K562 (cell line): ENCODE results near the gene CHST14. TPM values are rescaled to one million over a fixed set of nuclear protein-coding genes. Genes with fewer than 3 reads are reported as not detected.

Source experiments
- CAMTA2 ChIP-seq: fragments of 250-450 bp; sonication (Bioruptor Pico); conservative IDR thresholded peaks from 2 replicates; pipeline ENCODE4 v1.5.1; 2022
- CBX1 ChIP-seq: sonication (generic); IDR thresholded peaks from 2 replicates; pipeline ENCODE4 v1.6.1; 2016; ENCODE audit warnings: antibody characterized with exemption, low read depth, mild to moderate bottlenecking
- LARP7 ChIP-seq: fragments of 450-650 bp; IDR thresholded peaks from 2 replicates; pipeline ENCODE4 v1.6.1; 2016
- MCM5 ChIP-seq: fragments of 450-650 bp; IDR thresholded peaks from 2 replicates; pipeline ENCODE4 v1.6.1; 2016; ENCODE audit warnings: low read depth
- MTA2 ChIP-seq: fragments of 450-650 bp; IDR thresholded peaks from 2 replicates; pipeline ENCODE4 v1.6.1; 2016; ENCODE audit warnings: low read depth
- NCOA2 ChIP-seq, 2 experiments: fragments of 450-650 bp; IDR thresholded peaks; 2 replicates each; pipeline ENCODE4 v1.6.1; 2018; ENCODE audit warnings: mild to moderate bottlenecking in 2 of 2, moderate library complexity in 1 of 2; ENCODE audit not compliant: partially characterized antibody in 2 of 2
- OTX1 ChIP-seq: fragments of 450-650 bp; formaldehyde crosslinking; IDR thresholded peaks from 2 replicates; pipeline ENCODE4 v1.4.0; 2022; ENCODE audit warnings: mild to moderate bottlenecking
- YBX1 ChIP-seq: fragments of 450-650 bp; IDR thresholded peaks from 2 replicates; pipeline ENCODE4 v1.7.1; 2016; ENCODE audit warnings: mild to moderate bottlenecking
- ZBTB7A ChIP-seq: IDR thresholded peaks from 2 replicates; pipeline ENCODE4 v1.6.1; 2011; ENCODE audit warnings: low read depth, mild to moderate bottlenecking, low read length, moderate library complexity, borderline replicate concordance; ENCODE audit not compliant: control insufficient read depth
- ZFP36 ChIP-seq: fragments of 150-350 bp; IDR thresholded peaks from 2 replicates; pipeline ENCODE4 v1.6.1; 2018; ENCODE audit warnings: low read length, low read depth; ENCODE audit not compliant: partially characterized antibody
- polyA plus RNA-seq, 8 experiments: library from polyadenylated mRNA; depleted of rRNA in 4 of 8; stranded (reverse) in 5 of 8; unstranded in 3 of 8; fragments of >200 nt; fragmentation: Nextera tagmentation in 2 of 8; fragmentation: Illumina TruSeq in 1 of 8; extraction: Ambion mirVana in 2 of 8; extraction: Trizol in 1 of 8; gene quantifications; 2 replicates each; pipeline versions ENCODE4 v1.2.1 to v1.2.3, GENCODE V29; 2011 to 2014; ENCODE audit warnings: inconsistent platforms in 1 of 8, missing spikeins in 1 of 8
- total RNA-seq, 7 experiments: library from RNA; depleted of rRNA in 6 of 7; stranded (reverse); fragments of >200 nt in 6 of 7; fragmentation: Illumina TruSeq in 2 of 7; extraction: Trizol in 2 of 7; gene quantifications; 2 replicates each; pipeline versions ENCODE4 v1.2.1 to v1.2.3, GENCODE V29; 2011 to 2021; ENCODE audit warnings: low replicate concordance in 1 of 7
- TF ChIP-seq, protein P1 (sequence below): sonication (generic); formaldehyde crosslinking; IDR thresholded peaks from 2 replicates; pipeline ENCODE4 v1.8.0; 2023; ENCODE audit warnings: missing genetic modification reagents, mild to moderate bottlenecking, borderline replicate concordance
- TF ChIP-seq, protein P2 (sequence below), 2 experiments: fragments of 450-650 bp; IDR thresholded peaks; 2 replicates each; pipeline ENCODE4 v1.6.1; 2016; ENCODE audit warnings: mild to moderate bottlenecking in 2 of 2, borderline replicate concordance in 1 of 2, low read depth in 1 of 2, moderate library complexity in 1 of 2
- TF ChIP-seq, protein P3 (sequence below): fragments of 250-450 bp; sonication (Bioruptor Pico); IDR thresholded peaks from 2 replicates; pipeline ENCODE4 v1.8.0; 2022; ENCODE audit warnings: moderate library complexity, mild to moderate bottlenecking, inconsistent platforms

CHST14 gene
- total and polyA plus RNA-seq, 9 of the 15 experiments (the other 6 are each of a cell fraction or from before 2014, with no cell fraction given) = 1.6 to 12.1 (median 4.5) TPM

DNA sequence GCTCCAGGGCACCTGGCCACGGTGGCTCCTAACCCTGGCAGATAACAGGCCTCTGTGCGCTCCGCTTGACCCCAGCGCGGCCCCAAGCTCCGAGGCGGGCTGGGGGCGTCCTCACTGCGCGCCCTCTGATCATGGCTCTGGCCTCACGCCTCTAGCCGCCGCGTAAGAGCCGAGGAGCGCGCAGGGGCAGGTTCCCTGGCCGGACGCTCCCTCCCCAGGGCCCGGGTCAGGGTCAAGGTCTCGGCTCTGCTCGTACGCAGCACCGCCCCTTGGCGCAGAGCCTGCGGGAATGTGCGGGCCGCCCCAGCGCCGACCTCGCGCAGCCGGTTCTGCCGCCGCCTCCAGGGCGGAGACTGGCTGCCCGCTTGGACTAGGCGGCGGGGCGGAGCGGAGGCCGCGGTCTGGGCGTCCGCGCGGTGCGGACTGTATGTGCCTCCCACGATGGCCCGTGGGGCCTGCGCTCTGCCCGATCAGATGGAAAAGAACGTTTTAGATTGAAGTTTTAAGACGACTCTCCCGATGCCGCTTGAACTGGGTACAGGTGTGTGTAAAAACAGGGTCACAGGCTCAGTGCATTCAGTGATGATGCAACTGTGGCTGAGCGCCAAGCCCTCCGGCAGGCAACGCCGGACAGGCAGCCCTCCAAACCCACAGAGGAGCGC, 40.8 kb downstream of the CHST14 start (continued):
- TF ChIP-seq, protein P1, sequence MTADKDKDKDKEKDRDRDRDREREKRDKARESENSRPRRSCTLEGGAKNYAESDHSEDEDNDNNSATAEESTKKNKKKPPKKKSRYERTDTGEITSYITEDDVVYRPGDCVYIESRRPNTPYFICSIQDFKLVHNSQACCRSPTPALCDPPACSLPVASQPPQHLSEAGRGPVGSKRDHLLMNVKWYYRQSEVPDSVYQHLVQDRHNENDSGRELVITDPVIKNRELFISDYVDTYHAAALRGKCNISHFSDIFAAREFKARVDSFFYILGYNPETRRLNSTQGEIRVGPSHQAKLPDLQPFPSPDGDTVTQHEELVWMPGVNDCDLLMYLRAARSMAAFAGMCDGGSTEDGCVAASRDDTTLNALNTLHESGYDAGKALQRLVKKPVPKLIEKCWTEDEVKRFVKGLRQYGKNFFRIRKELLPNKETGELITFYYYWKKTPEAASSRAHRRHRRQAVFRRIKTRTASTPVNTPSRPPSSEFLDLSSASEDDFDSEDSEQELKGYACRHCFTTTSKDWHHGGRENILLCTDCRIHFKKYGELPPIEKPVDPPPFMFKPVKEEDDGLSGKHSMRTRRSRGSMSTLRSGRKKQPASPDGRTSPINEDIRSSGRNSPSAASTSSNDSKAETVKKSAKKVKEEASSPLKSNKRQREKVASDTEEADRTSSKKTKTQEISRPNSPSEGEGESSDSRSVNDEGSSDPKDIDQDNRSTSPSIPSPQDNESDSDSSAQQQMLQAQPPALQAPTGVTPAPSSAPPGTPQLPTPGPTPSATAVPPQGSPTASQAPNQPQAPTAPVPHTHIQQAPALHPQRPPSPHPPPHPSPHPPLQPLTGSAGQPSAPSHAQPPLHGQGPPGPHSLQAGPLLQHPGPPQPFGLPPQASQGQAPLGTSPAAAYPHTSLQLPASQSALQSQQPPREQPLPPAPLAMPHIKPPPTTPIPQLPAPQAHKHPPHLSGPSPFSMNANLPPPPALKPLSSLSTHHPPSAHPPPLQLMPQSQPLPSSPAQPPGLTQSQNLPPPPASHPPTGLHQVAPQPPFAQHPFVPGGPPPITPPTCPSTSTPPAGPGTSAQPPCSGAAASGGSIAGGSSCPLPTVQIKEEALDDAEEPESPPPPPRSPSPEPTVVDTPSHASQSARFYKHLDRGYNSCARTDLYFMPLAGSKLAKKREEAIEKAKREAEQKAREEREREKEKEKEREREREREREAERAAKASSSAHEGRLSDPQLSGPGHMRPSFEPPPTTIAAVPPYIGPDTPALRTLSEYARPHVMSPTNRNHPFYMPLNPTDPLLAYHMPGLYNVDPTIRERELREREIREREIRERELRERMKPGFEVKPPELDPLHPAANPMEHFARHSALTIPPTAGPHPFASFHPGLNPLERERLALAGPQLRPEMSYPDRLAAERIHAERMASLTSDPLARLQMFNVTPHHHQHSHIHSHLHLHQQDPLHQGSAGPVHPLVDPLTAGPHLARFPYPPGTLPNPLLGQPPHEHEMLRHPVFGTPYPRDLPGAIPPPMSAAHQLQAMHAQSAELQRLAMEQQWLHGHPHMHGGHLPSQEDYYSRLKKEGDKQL (CRISPR knock-in tag) = 0 out of 2 replicates have a peak, but pooled peaks have one; percentile 80
- TF ChIP-seq CAMTA2 (no peak), OTX1 (CRISPR knock-in tag) (no peak), ZFP36 (peak; percentile 90), ZBTB7A (no peak), LARP7 (no peak), MCM5 (no peak), CBX1 (0 out of 2 replicates have a peak, but pooled peaks have one; percentile 22), YBX1 (no peak), MTA2 (no peak; the same call in 1 of the 2 replicates), NCOA2 (IDR thresholded peaks at IDR 0.05; ENCODE audit: partially characterized antibody in 2 of 2) (no peak)
- TF ChIP-seq, protein P2, sequence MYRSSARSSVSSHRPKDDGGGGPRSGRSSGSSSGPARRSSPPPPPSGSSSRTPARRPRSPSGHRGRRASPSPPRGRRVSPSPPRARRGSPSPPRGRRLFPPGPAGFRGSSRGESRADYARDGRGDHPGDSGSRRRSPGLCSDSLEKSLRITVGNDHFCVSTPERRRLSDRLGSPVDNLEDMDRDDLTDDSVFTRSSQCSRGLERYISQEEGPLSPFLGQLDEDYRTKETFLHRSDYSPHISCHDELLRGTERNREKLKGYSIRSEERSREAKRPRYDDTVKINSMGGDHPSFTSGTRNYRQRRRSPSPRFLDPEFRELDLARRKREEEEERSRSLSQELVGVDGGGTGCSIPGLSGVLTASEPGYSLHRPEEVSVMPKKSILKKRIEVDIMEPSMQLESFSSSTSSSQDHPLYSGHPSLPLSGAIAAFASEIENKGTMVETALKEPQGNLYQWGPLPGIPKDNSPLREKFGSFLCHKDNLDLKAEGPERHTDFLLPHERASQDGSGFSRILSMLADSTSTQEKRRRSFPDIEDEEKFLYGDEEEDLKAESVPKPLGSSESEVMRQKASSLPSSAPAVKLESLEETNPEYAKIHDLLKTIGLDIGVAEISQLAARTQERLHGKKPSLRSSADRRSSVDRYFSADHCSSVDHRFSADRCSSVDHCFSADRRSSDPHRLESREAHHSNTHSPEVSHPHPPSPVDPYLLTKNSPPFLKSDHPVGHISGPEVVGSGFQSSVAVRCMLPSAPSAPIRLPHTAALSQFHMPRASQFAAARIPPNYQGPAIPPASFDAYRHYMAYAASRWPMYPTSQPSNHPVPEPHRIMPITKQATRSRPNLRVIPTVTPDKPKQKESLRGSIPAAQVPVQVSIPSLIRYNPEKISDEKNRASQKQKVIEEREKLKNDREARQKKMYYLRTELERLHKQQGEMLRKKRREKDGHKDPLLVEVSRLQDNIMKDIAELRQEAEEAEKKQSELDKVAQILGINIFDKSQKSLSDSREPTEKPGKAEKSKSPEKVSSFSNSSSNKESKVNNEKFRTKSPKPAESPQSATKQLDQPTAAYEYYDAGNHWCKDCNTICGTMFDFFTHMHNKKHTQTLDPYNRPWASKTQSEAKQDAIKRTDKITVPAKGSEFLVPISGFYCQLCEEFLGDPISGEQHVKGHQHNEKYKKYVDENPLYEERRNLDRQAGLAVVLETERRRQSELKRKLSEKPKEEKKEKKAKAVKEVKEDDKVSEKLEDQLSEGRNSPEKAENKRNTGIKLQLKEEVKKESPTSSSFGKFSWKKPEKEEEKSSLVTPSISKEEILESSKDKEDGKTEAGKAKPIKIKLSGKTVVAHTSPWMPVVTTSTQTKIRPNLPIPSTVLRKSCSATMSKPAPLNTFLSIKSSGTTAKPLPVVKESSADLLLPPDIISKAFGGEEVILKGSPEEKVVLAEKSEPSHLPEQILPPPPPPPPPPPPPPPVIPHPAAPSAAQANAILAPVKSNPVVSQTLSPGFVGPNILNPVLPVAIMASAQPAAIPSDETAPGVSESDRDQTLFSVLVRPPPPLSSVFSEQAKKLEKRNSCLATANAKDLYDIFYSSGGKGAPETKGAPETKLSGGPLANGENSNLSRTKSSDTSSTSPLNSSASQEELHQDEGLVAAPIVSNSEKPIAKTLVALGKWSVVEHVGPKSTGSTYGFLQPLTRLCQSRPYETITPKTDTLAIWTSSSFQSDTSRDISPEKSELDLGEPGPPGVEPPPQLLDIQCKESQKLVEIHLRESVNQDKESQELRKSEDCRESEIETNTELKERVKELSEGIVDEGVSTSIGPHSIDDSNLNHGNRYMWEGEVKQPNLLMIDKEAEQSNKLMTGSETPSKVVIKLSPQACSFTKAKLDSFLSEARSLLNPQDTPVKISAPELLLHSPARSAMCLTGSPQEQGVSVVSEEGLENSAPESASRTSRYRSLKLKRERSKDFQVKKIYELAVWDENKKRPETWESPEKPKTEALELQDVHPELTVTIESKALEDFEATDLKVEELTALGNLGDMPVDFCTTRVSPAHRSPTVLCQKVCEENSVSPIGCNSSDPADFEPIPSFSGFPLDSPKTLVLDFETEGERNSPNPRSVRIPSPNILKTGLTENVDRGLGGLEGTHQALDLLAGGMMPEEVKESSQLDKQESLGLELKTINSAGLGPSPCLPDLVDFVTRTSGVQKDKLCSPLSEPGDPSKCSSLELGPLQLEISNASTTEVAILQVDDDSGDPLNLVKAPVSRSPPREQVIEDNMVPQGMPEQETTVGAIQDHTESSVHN (IDR thresholded peaks at IDR 0.05; ENCODE audit: borderline replicate concordance in 1 of 2, low read depth in 1 of 2) = no peak
- TF ChIP-seq, protein P3, sequence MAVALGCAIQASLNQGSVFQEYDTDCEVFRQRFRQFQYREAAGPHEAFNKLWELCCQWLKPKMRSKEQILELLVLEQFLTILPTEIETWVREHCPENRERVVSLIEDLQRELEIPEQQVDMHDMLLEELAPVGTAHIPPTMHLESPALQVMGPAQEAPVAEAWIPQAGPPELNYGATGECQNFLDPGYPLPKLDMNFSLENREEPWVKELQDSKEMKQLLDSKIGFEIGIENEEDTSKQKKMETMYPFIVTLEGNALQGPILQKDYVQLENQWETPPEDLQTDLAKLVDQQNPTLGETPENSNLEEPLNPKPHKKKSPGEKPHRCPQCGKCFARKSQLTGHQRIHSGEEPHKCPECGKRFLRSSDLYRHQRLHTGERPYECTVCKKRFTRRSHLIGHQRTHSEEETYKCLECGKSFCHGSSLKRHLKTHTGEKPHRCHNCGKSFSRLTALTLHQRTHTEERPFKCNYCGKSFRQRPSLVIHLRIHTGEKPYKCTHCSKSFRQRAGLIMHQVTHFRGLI (CRISPR knock-in tag) = no peak
